Stomach (tissue), 4 donors: ENCODE results near the gene NLGN1.
"Not testable (repeated sequence)": the region's sequence is repeated elsewhere in the genome, so short reads cannot be mapped to it uniquely, and the experiment has no call there.

Source experiments
- CTCF ChIP-seq, 7 experiments: fragments of 450-650 bp in 4 of 7; fragments of 200-600 bp in 3 of 7; sonication (generic) in 3 of 7; IDR thresholded peaks; one replicate each; pipeline ENCODE4 v1.5.1; 2016 to 2019; ENCODE audit warnings: antibody characterized with exemption in 7 of 7, control low read depth in 2 of 7, mild to moderate bottlenecking in 1 of 7
- EP300 ChIP-seq: sonication (generic); formaldehyde crosslinking; IDR thresholded peaks from one replicate; pipeline ENCODE4 v1.6.1; 2017; ENCODE audit warnings: antibody characterized with exemption
- POLR2A ChIP-seq, 4 donors: fragments of 450-650 bp; IDR thresholded peaks; one replicate each; pipeline ENCODE4 v1.6.1; 2016; ENCODE audit warnings: antibody characterized with exemption in 4 of 4, control low read depth in 2 of 4, mild to moderate bottlenecking in 1 of 4, moderate library complexity in 1 of 4
- POLR2AphosphoS5 ChIP-seq, 3 donors: sonication (generic); formaldehyde crosslinking; IDR thresholded peaks; one replicate each; pipeline ENCODE4 v1.6.1; 2016; ENCODE audit warnings: antibody characterized with exemption in 3 of 3

DNA sequence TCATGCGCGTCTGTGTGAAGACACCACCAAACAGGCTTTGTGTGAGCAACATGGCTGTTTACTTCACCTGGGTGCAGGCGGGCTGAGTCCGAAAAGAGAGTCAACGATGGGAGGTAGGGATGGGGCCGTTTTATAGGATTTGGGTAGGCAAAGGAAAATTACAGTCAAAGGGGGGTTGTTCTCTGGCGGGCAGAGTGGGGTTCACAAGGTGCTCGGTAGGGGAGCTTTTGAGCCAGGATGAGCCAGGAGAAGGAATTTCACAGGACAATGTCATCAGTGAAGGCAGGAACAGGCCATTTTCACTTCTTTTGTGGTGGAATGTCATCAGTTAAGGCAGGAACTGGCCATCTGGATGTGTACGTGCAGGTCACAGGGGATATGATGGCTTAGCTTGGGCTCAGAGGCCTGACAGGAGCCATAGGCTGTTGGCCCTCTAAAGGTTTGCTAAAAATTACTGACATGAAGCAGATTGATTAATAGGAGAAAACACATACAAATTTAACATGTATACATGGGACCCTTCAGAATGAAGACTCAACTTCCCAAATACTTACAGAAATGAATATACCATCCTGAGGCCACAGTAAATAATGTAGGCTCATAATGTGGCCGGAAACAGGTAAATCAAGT is 834.6 kb downstream of the NLGN1 start:
- TF ChIP-seq CTCF (IDR thresholded peaks at IDR 0.05); POLR2A (IDR thresholded peaks at IDR 0.05); POLR2AphosphoS5 (IDR thresholded peaks at IDR 0.05); EP300: not testable (repeated sequence)
